ENCODE data around the gene PLAGL1.
A peak's percentile ranks its signal among the peaks of the same experiment; 100 is the strongest.

PLAGL1 gene

DNA sequence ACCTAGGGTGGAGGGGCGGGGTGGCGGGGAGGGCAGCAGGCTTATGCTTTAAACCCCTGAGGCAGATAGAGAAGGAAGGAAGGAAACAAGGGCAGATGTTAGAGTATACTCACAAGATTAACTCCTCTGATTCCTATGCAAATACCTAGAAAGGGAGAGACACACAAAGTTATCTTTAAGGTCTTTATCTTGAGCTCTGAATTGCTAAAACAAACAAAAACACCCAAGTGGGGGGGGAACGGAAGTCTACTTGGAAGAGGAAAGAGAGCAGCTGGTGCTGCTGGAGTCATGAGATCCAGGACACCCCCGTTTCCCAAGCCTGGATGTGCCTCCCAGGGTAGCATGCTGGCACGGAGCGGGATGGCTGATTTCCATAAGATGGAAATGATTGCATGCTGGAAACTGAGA is 43.4 kb downstream of the PLAGL1 start:
- no peak for DNase-seq

DNA sequence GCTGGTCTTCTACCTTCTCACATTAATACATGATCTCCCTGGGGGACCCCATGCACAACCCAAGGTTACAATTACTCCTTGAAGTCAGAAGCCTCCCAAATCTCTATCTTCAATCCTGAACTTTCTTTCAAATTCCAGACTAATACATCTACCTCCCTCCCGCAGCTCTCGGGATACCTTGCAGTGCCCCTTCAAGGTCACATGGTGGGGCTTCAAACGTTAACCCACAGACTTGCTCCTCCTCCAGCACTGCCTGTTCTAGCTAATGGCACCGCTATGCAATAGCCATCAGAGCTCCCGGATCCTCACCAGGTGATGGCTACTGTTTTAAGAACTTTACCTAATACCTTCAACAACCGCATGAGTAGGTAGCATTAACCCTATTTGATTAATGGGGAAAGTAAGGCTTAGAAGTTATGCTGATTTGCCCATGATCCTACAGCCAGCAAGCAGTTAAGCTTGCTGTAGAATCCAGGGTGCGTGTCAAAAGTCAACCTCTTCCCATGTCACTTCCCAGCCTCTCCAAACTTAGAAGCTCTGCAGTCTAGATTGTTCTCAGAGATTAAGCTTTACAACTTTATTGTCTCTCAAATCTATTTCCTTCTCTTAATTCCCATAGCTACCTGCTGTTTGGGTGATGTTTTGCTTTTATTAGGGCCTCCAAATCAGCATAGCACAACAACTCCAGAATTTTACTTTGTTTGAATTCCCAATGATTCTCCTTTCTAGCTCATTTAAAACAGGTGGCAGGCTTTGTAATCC is 44.7 kb downstream of the PLAGL1 start:
- DNase-seq = no peak

- peak; percentile 36 for DNase-seq
Measured at GRCh38 chr6:143961886-143962878, 45.9 kb downstream of the PLAGL1 start.

GRCh38 chr6:143961066-143961465 is 47.0 kb downstream of the PLAGL1 start:
- no peak for DNase-seq

- DNase-seq = no peak
Measured at GRCh38 chr6:143959927-143960326, 48.1 kb downstream of the PLAGL1 start.

DNA sequence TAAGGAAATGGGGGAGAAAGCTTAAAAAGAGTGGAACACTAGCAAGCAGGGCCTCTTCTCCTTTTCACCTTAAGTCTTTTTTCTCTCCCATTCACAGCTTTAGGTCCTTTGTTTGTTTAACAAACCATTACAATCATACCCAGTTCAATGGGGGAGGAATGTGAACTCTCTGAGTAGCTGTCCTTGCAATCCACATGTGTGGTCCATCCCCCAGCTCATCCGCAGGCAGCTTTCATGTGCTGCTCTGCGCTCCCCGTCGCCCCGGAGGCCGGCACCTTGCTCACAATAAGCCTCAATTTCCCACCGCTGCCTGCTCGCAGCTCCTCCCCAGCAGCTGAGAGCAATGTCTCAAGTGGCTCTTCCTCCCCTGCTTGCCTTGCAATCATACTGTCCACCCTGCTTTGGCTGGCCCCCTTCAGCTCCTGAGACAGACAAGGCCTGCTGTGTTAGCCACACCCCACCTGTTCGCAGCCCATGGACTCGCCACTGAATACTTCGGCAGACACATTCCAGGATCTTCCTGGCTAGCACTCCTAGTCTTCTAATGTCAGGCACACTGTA is 49.1 kb downstream of the PLAGL1 start:
- DNase-seq = no peak

DNA sequence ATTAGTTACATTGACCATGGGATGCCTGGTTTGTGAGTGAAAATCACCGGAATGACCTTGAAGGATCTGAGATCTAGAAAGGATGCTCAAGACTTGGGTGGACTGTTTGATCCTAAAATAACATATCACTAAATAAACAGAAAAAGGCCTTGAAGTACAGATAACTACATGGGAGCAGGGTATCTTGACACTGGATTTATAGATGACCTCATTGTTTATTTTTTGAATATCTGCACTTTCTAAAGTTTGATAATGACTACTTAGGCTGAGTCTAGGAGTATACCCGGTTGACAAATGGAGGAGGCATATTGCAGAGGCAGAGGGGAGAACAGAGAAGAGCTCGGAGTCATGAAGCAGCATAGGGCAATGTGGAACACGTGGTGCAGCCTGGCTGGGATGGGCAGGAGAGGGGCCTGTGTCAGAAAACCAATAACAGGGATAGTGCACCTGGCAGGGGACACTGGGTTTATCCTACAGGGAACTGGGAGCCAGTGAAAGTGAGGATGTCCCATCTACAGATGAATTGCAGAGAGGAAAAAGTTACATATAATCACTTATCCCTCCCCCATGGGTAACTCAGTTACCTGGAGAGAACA is 50.3 kb downstream of the PLAGL1 start:
- DNase-seq = no peak

- DNase-seq = no peak
Measured at GRCh38 chr6:143955971-143956370, 52.1 kb downstream of the PLAGL1 start.

- DNase-seq = no peak
Measured at GRCh38 chr6:143953922-143954321, 54.1 kb downstream of the PLAGL1 start.

DNA sequence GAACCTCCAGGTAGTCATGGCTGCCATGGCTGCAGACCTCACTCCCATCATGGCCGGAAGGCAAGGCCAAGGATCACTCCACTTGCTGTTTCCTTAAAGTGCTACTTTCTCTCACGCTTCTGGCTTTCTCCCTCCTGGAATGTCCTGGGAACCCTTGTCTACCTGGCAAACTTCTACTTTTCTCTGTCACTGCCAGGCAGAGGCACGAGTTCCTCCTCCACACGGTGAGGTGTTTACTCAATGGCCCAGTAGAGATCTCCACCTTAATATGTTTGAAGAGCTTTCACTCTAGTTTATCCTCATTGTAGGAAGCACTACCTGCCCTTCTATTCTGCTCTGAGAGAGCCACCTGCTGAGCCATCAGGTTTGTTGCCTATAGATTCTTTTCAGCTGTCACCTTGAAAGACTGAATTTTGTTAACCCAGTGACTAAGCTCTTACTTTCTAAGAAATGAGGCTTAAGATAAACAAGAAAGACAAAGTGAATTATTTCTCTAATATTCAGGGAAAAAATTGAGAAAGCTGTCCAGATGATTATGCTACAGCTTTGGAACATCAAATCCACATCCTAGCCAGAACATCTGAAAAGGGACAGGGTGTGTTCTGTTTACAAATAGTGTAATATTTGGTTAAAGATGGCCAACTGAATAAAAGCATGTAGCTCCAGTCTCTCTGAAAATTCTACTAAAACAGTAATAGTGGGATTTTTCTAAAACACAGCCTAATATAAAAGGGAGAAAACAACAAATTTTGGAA is 54.9 kb downstream of the PLAGL1 start:
- DNase-seq = no peak

- no peak for DNase-seq
Measured at GRCh38 chr6:143952060-143952778, 55.8 kb downstream of the PLAGL1 start.

- DNase-seq = no peak
Measured at GRCh38 chr6:143950875-143951274, 57.2 kb downstream of the PLAGL1 start.

DNA sequence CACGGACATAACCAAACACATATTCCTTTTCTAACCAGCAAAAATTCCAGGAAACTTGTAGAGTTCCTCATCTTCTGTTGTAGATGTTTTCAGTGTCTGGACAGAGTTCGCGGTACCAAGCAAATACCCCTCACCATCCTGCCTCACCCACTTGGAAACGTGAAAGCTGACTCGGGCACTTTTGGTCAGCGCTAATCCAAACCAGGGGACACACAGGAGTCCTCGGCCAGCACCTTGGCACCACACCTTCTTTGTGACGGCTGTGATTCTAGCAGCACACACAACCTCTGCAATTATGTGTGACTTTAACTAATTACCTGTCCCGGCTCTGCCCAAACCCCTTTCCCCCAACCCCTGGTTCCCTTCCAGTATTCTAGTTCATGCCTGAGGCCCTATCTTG is 58.1 kb downstream of the PLAGL1 start:
- no peak for DNase-seq

DNA sequence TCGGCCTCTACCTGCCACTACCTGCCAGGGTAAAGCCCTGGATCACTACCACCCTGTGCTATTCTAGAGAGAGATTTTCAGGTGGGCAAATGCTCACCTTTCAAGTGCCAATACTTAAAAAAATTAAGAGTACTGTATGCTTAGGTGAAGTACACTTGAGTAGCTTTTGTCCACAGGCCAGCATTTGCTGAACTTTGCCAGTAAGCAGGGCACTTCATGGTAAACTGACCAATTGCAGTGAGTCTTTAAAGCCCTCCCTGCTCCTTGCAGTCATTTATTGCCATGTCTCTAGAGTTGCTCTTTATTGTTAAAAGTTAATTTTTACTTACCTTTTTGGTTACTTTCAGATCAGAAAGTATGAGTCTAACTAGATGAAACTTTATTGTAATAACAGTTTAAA is 58.5 kb downstream of the PLAGL1 start:
- DNase-seq = no peak

DNA sequence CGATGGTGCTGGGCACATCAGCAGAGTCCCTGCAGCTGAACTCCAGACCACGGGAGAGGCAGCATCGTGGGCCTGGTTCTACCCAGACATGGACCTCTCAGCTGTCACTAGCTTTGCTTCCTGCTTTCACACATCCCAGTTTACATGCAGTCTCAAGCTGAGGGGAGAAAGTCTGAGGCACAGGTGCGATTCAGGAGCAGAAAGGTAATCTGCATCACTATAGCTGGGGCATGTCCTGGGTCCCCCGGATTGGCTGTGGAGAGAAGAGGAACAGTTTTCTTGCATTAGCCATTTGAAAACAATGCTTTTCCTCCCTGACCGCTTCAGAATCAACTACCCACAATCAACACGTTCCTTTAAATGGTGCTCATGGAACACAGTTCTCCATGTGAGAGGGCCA is 59.9 kb downstream of the PLAGL1 start:
- DNase-seq = no peak

GRCh38 chr6:143941852-143942627 is 66.0 kb downstream of the PLAGL1 start:
- peak; percentile 45 for DNase-seq

GRCh38 chr6:143940011-143940597 is 68.0 kb downstream of the PLAGL1 start:
- DNase-seq = peak; percentile 55

DNA sequence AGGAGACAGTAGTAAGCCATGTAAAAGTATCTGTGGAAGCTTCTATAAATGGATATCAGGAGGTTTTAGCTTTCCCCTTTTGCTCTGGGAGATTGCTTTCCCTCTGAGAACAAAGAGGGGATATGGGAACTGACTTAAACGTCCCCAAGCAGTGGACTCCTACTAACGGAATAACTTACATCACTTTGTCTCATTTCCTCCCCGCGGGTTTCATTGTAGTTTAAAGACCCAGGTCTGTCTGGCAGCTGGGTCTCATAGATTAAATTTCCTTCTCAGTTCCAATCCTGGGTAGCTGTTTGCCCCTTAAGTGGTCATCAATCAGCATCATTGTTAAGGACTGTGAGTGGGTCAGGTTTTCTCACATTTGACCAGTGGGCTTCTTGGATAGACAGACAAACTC is 68.7 kb downstream of the PLAGL1 start:
- DNase-seq = no peak

- no peak for DNase-seq
Measured at GRCh38 chr6:143937668-143937970, 70.4 kb downstream of the PLAGL1 start.

GRCh38 chr6:143936778-143937667 is 71.0 kb downstream of the PLAGL1 start:
- DNase-seq = no peak
